Measurements from ENCODE around the gene STMP1. TPM values are rescaled to one million over a fixed set of nuclear protein-coding genes. Genes with fewer than 3 reads are reported as not detected.

The STMP1 gene
- total and polyA plus RNA-seq, 3 donors from 2014 or later: 36.4 to 56.3 (median 39.7) TPM

- Histone ChIP-seq H3K4me1 (no peaks in the 10 kb centered on the region), H3K9me3 (no peaks in the 10 kb centered on the region), H3K27ac (no peak overlapping the region), H3K36me3 (ENCODE audit: low read depth, missing control alignments) (no peaks in the 10 kb centered on the region), H3K27me3 (no peaks in the 10 kb centered on the region), H3K4me3 (no peak overlapping the region)
- TF ChIP-seq CTCF (IDR thresholded peaks at IDR 0.05) (no peak), POLR2A (IDR thresholded peaks at IDR 0.05) (no peak)
- intact Hi-C loops (cut with DNase I; ENCODE audit: low total_unique reads): no loop called here
- DNase-seq: no peak
- 84 to 95% methylated on average over 3 of the region's 3 CpGs for WGBS, 2 donors
Observed at GRCh38 chr7:135682191-135682590, 19.9 kb downstream of the STMP1 start.

GRCh38 chr7:135683609-135684008, 21.3 kb downstream of the STMP1 start:
- no peak overlapping the region for H3K27ac ChIP-seq
- no peak for DNase-seq
- no peaks in the 10 kb centered on the region for H3K9me3 ChIP-seq
- no peaks in the 10 kb centered on the region for H3K36me3 ChIP-seq (ENCODE audit: low read depth, missing control alignments)
- 84 to 91% methylated on average over 3 of the region's 3 CpGs for whole genome bisulfite sequencing, 2 donors
- H3K4me1 ChIP-seq: no peaks in the 10 kb centered on the region
- TF ChIP-seq CTCF (IDR thresholded peaks at IDR 0.05) (no peak), POLR2A (IDR thresholded peaks at IDR 0.05) (no peak)
- no peaks in the 10 kb centered on the region for H3K27me3 ChIP-seq
- intact Hi-C loops (cut with DNase I; ENCODE audit: low total_unique reads): no loop called here
- H3K4me3 ChIP-seq: no peak overlapping the region

GRCh38 chr7:135684136-135684535, 21.8 kb downstream of the STMP1 start:
- no peak overlapping the region for H3K27ac ChIP-seq
- H3K4me1 ChIP-seq: no peaks in the 10 kb centered on the region
- WGBS, 2 donors: 49 to 58% methylated on average over 2 to 3 of the region's 3 CpGs
- no peak for TF ChIP-seq CTCF (IDR thresholded peaks at IDR 0.05)
- TF ChIP-seq POLR2A (IDR thresholded peaks at IDR 0.05): no peak
- H3K9me3 ChIP-seq: no peaks in the 10 kb centered on the region
- intact Hi-C loops (cut with DNase I; ENCODE audit: low total_unique reads): no loop called here
- H3K36me3 ChIP-seq (ENCODE audit: low read depth, missing control alignments): no peaks in the 10 kb centered on the region
- no peak for DNase-seq
- no peak overlapping the region for H3K4me3 ChIP-seq
- no peaks in the 10 kb centered on the region for H3K27me3 ChIP-seq

GRCh38 chr7:135684699-135685098, 22.4 kb downstream of the STMP1 start:
- Histone ChIP-seq H3K27me3 (no peaks in the 10 kb centered on the region), H3K4me1 (no peaks in the 10 kb centered on the region), H3K9me3 (no peaks in the 10 kb centered on the region), H3K4me3 (no peak overlapping the region), H3K27ac (no peak overlapping the region), H3K36me3 (ENCODE audit: low read depth, missing control alignments) (no peaks in the 10 kb centered on the region)
- TF ChIP-seq CTCF (IDR thresholded peaks at IDR 0.05): no peak
- TF ChIP-seq POLR2A (IDR thresholded peaks at IDR 0.05): no peak
- intact Hi-C loops (cut with DNase I; ENCODE audit: low total_unique reads): no loop called here
- DNase-seq: no peak
- WGBS, 2 donors: 70 to 72% methylated on average over 5 of the region's 5 CpGs

GRCh38 chr7:135685306-135686084, 23.2 kb downstream of the STMP1 start:
- Histone ChIP-seq H3K27me3 (no peaks in the 10 kb centered on the region), H3K9me3 (no peaks in the 10 kb centered on the region), H3K4me3 (no peak overlapping the region), H3K36me3 (ENCODE audit: low read depth, missing control alignments) (no peaks in the 10 kb centered on the region), H3K27ac (no peak overlapping the region), H3K4me1 (no peaks in the 10 kb centered on the region)
- TF ChIP-seq CTCF (IDR thresholded peaks at IDR 0.05) (no peak), POLR2A (IDR thresholded peaks at IDR 0.05) (no peak)
- WGBS, 2 donors: 84 to 93% methylated on average over 9 of the region's 9 CpGs
- DNase-seq: no peak
- intact Hi-C loops (cut with DNase I; ENCODE audit: low total_unique reads): no loop called here
